Measurements from ENCODE around the gene PPP2R5C. TPM values are rescaled to one million over a fixed set of nuclear protein-coding genes. Genes with fewer than 3 reads are reported as not detected.

PPP2R5C gene
- total RNA-seq, 2 donors from 2014 or later: 146 to 153 TPM

- Histone ChIP-seq H3K4me3 (no peak overlapping the region), H3K27ac (no peak overlapping the region), H3K36me3 (no peaks in the 10 kb centered on the region), H3K27me3 (no peaks in the 10 kb centered on the region), H3K9ac (ENCODE audit: low read depth in 2 of 2, low read length in 2 of 2) (no peak overlapping the region), H3K4me1 (peaks cover 2% of the 10 kb centered on the region), H3K9me3 (no peaks in the 10 kb centered on the region)
- DNase-seq: peak; percentile 14
- TF ChIP-seq CTCF (IDR thresholded peaks at IDR 0.05): no peak
- intact Hi-C loops (cut with DNase I): no loop called here
Observed at GRCh38 chr14:101715210-101716076, 46.1 kb upstream of the PPP2R5C start.

GRCh38 chr14:101716077-101716950 lies 45.2 kb upstream of the PPP2R5C start:
- Histone ChIP-seq H3K27ac (no peak overlapping the region), H3K36me3 (no peaks in the 10 kb centered on the region), H3K4me1 (no peaks in the 10 kb centered on the region), H3K4me3 (no peak overlapping the region), H3K9ac (ENCODE audit: low read depth in 2 of 2, low read length in 2 of 2) (no peak overlapping the region), H3K27me3 (no peaks in the 10 kb centered on the region), H3K9me3 (no peaks in the 10 kb centered on the region)
- intact Hi-C loops (cut with DNase I): no loop called here
- DNase-seq: peak; percentile 16
- TF ChIP-seq CTCF (IDR thresholded peaks at IDR 0.05): no peak

- Histone ChIP-seq H3K27me3 (no peaks in the 10 kb centered on the region), H3K4me3 (no peak overlapping the region), H3K9me3 (no peaks in the 10 kb centered on the region), H3K36me3 (no peaks in the 10 kb centered on the region), H3K9ac (ENCODE audit: low read depth in 2 of 2, low read length in 2 of 2) (no peak overlapping the region), H3K4me1 (no peaks in the 10 kb centered on the region), H3K27ac (no peak overlapping the region)
- TF ChIP-seq CTCF (IDR thresholded peaks at IDR 0.05): no peak
- intact Hi-C loops (cut with DNase I): no loop called here
- DNase-seq: peak; percentile 13
Observed at GRCh38 chr14:101716956-101717662, 44.4 kb upstream of the PPP2R5C start.

DNA sequence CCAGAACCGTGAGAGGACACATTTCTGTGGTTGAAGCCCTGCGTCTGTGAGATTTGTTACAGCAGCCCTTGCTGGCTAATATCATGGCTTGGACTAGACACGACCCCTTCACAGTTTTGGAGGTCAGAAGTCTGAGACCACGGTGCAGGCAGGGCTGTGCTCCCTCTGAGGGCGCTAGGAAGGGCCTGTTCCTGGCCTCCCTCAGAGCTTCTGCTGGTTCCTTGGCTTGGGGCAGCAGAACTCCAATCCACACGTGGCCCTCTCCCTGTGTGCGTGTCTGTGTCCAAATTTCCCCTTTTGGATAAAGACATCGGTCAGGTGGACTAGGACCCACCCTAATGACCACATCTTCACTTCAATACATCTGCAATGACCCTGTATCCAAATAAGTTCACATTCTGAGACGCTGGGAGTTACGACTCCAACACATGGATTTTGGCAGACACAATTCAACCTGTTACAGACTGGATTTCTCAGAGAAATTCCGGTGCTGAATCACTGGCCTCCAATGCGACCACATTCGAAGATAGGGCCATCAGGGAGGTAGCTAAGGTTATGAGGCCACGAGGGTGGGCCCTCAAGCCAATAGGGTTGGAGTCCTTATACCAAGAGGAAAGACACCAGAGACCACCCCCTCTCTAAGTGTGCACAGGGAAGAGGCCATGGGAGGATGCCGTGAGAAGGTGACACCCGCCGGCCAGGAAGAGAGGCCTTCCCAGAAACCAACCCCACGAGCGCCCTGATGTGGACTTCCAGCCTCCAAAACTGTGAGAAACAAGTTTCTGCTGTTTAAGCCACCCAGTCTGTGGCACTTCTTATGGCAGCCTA lies 43.6 kb upstream of the PPP2R5C start:
- no peaks in the 10 kb centered on the region for H3K4me1 ChIP-seq
- intact Hi-C loops (cut with DNase I): no loop called here
- H3K27me3 ChIP-seq: no peaks in the 10 kb centered on the region
- no peak overlapping the region for H3K9ac ChIP-seq (ENCODE audit: low read depth in 2 of 2, low read length in 2 of 2)
- no peaks in the 10 kb centered on the region for H3K36me3 ChIP-seq
- H3K27ac ChIP-seq: no peak overlapping the region
- DNase-seq: peak; percentile 14
- no peaks in the 10 kb centered on the region for H3K9me3 ChIP-seq
- TF ChIP-seq CTCF (IDR thresholded peaks at IDR 0.05): no peak
- no peak overlapping the region for H3K4me3 ChIP-seq

All from colonic mucosa (tissue), 4 donors.